Uterine smooth muscle cell (primary cell): ENCODE data around the gene CD1C. TPM values are rescaled to one million over a fixed set of nuclear protein-coding genes. Genes with fewer than 3 reads are reported as not detected.

Experiments
- total RNA-seq: library from RNA; depleted of rRNA; stranded (reverse); fragments of >200 nt; gene quantifications from 2 replicates; pipeline ENCODE4 v1.2.3, GENCODE V29; 2014

CD1C gene
- 0.12 TPM in 1 of 2 replicates, not detected in the other for total RNA-seq

DNA sequence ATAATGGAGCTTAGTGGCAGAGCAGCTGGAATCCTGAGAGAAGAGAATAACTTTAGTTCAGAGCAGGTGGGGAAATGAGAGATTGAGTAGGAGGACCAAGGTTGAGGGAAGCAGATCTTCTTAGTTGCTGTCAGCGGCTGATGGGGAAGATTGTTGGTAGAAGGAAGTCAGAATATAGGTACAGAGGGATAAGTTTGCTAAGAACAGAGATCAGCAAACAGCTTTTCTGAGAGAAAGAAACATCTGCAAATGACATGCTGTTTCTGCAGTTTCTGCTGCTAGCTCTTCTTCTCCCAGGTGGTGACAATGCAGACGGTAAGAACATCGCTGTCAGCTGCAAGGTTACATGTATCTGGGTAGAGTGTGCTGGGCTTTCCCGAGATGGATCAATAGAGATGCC lies at the start of gene CD1C:
CD1C (plus strand) TSS at position 113 of the 400 bp plus-strand sequence; CDS start at position 255, 142 bp downstream.

DNA sequence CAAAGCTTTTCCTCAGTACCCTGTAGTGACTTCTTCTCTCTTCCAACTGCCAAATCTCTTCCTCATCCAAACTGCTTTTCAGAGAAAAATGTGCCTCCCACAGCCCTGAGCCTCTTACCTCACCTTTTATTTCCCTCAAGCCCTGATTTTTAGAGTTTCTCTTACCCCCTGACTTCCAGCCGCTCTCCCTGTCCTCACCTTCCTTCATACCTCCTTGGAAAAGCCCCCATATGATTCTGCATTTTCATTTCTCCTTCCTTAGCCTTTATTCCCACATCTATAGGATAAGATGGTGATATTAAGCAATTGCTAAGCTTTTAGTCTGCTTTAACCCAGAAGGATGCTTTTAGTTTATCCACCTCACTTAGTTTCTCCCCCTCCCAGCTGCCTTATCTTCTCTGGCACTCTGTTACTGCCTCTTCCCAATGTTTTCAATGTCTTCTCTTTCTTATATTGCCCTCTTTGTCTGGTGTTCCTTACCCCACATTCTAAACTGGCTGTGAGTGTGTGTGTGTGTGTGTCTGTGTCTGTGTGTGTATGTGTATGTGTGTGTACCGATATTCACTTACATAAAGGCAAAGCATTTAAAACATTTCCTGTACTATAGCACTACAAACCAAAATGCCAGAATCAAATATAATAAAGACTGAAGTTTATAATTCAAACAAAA lies 41.9 kb downstream of the CD1C start, which contains the start of gene CD1B:
CD1B (minus strand) TSS at position 51 of the 670 bp plus-strand sequence. CDS start 108 bp downstream, outside the sequence.

Other genes with a start within 250 kb of the CD1C start
- gene CD1D, start 109.0 kb upstream of the CD1C start, total RNA-seq = 0.11 and 0.25 TPM in 2 replicates
- not detected in 2 replicates for gene CD1A, start 35.5 kb upstream of the CD1C start, total RNA-seq
- gene CD1B, start 41.6 kb downstream of the CD1C start, total RNA-seq = not detected in 2 replicates
- not detected in 2 replicates for gene CD1E, start 64.0 kb downstream of the CD1C start, total RNA-seq
- gene OR10T2, start 109.5 kb downstream of the CD1C start, total RNA-seq = not detected in 2 replicates
- gene OR10K2, start 136.3 kb downstream of the CD1C start, total RNA-seq = not detected in 2 replicates
- not detected in 2 replicates for gene OR10K1, start 171.9 kb downstream of the CD1C start, total RNA-seq
- not detected in 2 replicates for gene OR10R2, start 182.3 kb downstream of the CD1C start, total RNA-seq